HG03039 (cell line): Measurements from ENCODE around the gene GLP2R.

ENCODE experiments used
- ATAC-seq: cut with Tn5 transposase; IDR thresholded peaks from one replicate; pipeline ENCODE4 v1.9.1; 2021; ENCODE audit warnings: mild to moderate bottlenecking, moderate library complexity; ENCODE audit not compliant: unreplicated experiment

GLP2R gene

DNA sequence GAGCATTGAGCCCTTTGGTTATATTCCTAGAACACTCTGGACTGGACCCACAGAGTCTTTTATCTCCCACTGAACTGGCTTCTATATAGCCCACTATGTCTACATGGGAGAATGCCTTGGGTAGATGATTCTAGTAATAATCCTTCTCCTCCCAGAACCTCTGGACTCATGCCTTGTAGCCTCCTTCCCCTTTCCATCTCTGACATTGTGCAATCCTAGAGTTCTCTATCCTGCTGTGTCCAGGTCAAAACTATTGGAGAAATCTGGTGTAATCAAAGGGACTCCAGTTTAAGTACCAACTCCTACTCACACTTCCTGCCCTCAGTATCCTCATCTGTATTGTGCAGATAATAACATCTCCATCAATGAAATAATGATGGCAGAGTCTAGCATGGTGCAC lies 70.2 kb downstream of the GLP2R start:
- ATAC-seq = no peak

DNA sequence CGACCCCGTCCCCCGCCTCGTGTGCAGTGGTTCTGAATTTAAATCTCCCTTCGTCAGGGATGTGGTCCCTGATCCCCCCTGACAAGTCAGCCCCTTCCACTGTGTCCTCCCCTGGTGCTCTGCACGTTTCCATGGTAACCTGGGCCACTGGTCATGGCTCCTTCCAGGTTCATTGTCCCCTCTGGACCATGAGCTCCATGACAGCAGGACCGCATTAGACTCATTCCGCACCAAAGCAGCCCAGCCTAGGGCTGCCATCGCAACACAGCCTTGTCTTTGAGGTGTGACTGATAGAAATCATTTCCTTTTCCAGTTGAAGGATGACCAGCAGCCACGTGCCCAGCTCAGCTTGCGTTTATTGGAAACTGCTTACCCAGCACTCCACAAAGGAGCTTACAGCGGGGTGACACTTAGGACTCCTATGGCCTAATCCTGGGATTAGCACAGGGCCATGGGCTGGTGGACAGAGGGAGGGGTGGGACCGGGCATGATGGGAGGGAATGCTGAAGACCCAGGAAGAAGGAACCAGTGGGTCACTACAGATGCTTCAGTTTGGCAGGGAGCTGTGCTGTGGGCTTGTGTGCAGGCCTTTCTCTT lies 71.7 kb downstream of the GLP2R start:
- ATAC-seq = no peak

DNA sequence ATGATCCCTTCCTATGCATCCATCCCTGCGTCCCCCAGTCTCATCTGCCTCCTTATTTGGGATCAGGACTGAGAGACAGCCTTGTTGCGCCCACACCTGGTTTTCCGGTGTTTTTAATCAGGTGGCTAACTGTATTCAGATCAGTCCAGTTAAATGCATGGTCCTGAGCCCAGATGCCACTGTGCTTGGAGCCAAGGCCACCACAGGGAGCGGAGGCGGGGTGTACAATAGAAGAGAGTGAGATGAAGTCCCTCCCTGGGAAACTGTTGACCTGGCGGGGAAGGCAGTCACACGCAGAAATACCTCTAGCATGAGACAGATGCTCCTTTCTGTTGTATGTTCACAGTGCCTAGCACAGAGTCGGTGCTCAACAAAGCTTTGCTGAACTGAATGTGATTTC lies 73.1 kb downstream of the GLP2R start:
- no peak for ATAC-seq

GRCh38 chr17:9899280-9900043 lies 73.7 kb downstream of the GLP2R start:
- no peak for ATAC-seq

- no peak for ATAC-seq
Observed at GRCh38 chr17:9900044-9900594, 74.4 kb downstream of the GLP2R start.

DNA sequence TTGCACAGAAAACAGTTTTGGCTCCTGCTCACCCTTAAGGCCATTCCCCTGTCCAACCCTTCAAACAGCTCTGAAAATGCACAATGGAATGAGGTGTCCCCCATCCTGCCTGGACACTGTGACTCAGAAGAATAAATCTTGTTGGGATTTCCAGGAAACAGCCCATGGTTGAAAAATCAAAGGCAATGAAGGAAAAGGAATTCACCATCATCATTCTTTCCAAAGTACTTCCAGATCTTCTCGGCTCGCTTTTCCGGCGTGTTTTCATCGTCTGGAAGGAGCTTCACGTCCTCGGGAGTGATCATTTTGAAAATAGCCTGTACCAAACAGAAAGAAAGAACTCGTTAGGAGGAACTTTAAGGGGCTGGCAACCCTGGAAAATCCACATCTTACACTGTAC lies 75.1 kb downstream of the GLP2R start:
- no peak for ATAC-seq

DNA sequence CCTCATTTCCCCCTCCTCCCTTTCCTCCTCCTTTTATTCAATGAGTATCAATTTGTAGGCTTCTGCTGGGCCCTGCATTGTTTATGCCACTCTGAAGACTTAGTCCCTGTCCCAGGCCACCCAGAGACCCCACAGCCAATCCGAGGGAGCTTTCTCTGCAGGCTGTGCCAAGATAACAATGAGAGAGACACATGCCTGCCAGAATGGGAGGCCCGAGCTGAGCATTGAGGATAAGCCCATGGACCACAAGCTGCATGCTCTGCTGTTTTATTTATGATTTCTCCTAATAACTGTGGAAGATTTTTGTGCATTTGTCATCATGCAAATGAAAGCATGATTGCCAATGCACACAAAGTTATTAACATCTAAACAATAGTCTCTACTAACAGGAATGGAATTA lies 76.4 kb downstream of the GLP2R start:
- no peak for ATAC-seq

DNA sequence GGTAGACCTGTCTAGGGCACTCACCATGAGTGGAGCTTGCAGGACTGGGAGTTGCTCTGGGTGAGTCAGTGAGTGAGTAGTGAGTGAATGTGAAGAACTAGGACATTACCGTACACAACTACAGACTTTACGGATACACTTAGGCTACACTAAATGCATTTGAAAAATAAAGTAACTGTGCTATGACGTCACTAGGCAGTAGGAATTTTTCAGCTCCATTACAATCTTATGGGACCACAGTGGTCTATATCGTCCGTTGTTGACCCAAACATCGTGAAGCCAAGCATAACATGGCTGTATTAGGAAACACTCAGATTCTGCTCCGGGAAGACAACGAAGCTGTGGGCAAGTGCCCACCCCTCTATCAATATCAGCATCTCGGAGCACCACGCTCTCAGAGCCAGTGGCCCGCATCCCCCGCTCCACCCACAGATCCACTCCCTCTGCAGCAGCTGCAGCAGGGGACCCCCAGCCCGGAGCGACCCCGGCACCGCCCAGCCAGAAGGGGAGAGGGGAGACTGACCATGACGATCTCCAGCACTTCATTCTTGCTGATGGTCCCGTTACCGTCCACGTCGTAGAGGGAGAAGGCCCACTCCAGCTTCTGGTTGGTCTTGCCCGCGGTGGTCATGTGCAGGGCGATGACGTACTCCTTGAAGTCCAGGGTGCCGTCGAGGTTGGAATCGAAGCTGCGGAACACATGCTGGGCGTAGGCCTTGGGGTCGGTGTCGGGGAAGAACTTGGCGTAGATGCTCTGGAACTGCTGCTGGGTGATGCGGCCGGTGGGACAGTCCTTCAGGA lies 78.8 kb downstream of the GLP2R start:
- ATAC-seq = no peak

DNA sequence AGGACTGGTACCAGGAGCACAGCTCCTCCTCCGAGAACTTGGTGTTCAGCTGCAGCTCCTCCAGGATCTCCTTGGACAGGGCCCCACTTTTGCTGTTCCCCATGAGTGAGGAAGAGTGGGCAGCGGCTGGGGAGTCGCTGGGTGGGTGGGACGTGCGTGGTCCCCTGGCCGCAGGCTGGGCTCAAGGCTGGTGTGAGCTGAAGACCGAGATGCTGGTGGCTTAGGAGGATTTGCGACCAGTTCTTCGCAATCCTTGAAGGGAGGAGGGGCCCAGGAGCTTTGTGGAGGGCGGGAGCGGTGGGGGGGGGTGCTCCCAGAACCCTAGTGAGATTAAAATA lies 79.3 kb downstream of the GLP2R start, which contains the start of gene RCVRN:
TSS of gene RCVRN (minus strand) at position 194 of the 338 bp plus-strand sequence. CDS start at position 103, 91 bp downstream.
- ATAC-seq = no peak

GRCh38 chr17:9905902-9906301 lies 80.2 kb downstream of the GLP2R start:
- ATAC-seq = no peak

DNA sequence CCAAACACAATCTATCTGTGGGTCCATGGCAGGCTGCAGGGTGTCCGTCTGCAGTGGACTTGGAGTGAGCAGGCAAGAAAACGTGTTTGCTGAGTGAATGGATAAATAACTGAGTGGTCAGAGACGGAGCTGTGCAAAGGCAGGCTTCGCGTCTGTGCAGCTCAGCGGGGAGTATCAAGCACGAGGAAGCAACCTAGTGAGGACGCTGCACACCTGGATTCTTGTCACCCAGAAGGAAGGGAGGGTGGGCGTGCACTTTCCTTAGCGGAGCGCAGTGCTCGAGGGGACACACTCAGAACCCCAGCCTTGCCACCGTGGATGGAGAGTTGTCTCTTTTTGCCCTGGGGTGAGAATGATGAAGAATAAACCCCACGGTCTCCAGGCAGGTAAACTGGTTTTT lies 80.9 kb downstream of the GLP2R start:
- no peak for ATAC-seq

GRCh38 chr17:9907131-9907530 lies 81.4 kb downstream of the GLP2R start:
- no peak for ATAC-seq

DNA sequence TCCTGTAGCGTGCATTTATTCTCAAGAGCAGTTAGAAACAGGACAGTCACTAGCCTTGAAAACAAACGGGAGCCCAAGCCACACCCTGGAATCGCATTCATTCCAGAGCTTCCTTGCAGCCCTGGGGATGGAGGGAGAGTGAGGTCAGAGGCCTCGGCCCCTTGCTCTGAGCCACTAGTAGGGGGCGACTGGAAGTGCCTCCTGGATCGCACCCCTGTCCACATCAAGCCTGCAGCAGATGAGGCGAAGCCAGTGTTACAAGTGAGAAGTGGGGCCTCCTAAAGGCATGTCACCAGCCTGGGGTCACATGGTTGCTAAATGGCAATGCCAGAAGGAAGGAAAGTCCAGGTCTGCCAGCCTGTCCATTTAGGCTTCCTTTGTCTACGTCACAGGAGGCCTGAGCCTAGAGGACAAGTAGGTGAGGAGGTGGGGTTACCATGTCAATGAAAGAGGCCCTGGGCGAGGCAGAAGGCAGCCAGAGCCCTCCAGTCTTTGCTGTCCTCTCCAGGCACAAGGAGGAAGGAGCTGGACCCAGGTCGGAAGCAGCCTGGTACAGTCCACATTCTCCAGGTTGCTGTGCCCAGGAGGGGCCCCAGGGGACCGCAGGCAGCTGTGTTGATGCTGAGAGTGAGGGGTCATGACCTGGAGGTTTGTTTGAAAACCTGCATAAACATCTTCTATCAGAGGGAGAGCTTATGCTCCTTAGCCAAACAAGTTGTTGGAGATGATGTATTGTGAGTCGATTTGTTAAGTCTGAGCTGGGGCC lies 82.3 kb downstream of the GLP2R start:
- no peak for ATAC-seq

DNA sequence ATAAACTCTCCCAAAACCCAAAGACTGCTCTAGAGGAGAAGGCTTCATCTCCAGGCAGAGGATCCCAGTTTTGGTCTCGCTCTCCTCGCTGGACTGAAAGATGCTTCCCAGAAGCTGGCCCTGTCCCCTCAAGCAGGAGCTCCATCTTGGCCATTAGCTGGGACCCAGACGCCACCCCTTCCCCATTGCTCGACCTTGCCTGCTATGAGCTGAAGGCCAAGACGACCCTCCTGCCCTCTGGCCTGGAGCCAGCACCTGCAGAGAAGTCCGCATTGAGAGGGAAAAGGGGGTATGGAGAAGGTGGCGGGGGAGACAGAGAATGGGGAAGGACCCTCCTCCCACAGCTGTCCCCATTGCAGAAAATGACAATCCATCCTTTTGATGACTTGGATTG lies 82.9 kb downstream of the GLP2R start:
- ATAC-seq = no peak

GRCh38 chr17:9911089-9911488 lies 85.4 kb downstream of the GLP2R start:
- ATAC-seq = no peak

- no peak for ATAC-seq
Observed at GRCh38 chr17:9912121-9913099, 86.7 kb downstream of the GLP2R start.

GRCh38 chr17:9913476-9913875 lies 87.8 kb downstream of the GLP2R start:
- no peak for ATAC-seq

- ATAC-seq = no peak
Observed at GRCh38 chr17:9916108-9916507, 90.4 kb downstream of the GLP2R start.

- ATAC-seq = no peak
Observed at GRCh38 chr17:9917131-9917530, 91.4 kb downstream of the GLP2R start.

GRCh38 chr17:9917801-9918200 lies 92.1 kb downstream of the GLP2R start:
- ATAC-seq = no peak
